BLaER1 treated with 17β-estradiol and CSF1 and Interleukin-3, amounts not matched to agents 10 nM and 100 nM (cell line): Measurements from ENCODE around the gene PLB1.

Experiments used
- H3K27ac ChIP-seq, 11 experiments: shearing (Covaris generic); formaldehyde crosslinking; 2 replicates each; pipeline ENCODE4 v1.8.1; 2022
- H3K27me3 ChIP-seq, 11 experiments: shearing (Covaris generic); formaldehyde crosslinking; 2 replicates each; pipeline ENCODE4 v1.8.1; 2022
- H3K36me3 ChIP-seq, 11 experiments: shearing (Covaris generic); formaldehyde crosslinking; 2 replicates each; pipeline ENCODE4 v1.8.1; 2022
- H3K4me1 ChIP-seq, 10 experiments: shearing (Covaris generic); formaldehyde crosslinking; 2 replicates each; pipeline ENCODE4 v1.8.1; 2022
- H3K4me2 ChIP-seq, 11 experiments: shearing (Covaris generic); formaldehyde crosslinking; 2 replicates each; pipeline ENCODE4 v1.8.1; 2022
- H3K4me3 ChIP-seq, 10 experiments: shearing (Covaris generic); formaldehyde crosslinking; 2 replicates each; pipeline ENCODE4 v1.8.1; 2022
- H3K9ac ChIP-seq, 11 experiments: shearing (Covaris generic); formaldehyde crosslinking; 2 replicates each; pipeline ENCODE4 v1.8.1; 2022
- H3K9me3 ChIP-seq, 11 experiments: shearing (Covaris generic); formaldehyde crosslinking; replicated peaks in 1 of 11; 2 replicates each; pipeline ENCODE4 v1.8.1; 2022
- H4K20me1 ChIP-seq, 11 experiments: shearing (Covaris generic); formaldehyde crosslinking; 2 replicates each; pipeline ENCODE4 v1.8.1; 2022
- Cebpa-rat ChIP-seq, 11 experiments: shearing (Covaris generic); IDR thresholded peaks; 2 replicates each; pipeline ENCODE4 v1.8.1; 2022

The PLB1 gene

DNA sequence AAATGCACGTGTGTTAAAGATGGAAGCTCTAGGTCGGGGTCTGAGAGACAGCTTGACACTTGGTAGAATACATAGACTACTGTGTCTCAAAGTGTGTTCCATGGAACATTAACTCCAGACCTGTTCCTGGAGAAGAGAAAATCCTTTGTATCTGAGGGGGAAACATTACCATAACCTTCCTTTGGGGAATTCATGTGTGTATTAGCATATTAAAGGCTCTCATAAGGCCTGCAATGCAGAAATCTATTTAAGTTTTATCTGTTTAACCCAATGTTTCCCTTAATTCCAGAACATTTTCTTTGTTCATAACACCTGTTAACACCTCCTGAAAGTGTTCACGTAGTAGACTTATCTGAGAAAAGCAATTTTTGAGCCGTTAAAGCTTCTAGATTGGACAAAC is 99.5 kb downstream of the PLB1 start:
- H3K4me1 ChIP-seq = peaks cover 6 to 45% (median 15%) of the 10 kb centered on the region in 10 experiments; a peak in 19 of 20 replicates
- no peaks in the 10 kb centered on the region for H4K20me1 ChIP-seq
- H3K27ac ChIP-seq = peak overlapping the region in 1 of 11 experiments; percentile 41; a peak in 1 of 22 replicates
- no peak overlapping the region for H3K9ac ChIP-seq
- H3K4me2 ChIP-seq = peak overlapping the region in 3 of 11 experiments; percentile 61 to 79 (median 69); a peak in 5 of 22 replicates
- no peak for TF ChIP-seq Cebpa-rat (IDR thresholded peaks at IDR 0.05)
- no peaks in the 10 kb centered on the region for H3K9me3 ChIP-seq
- no peaks in the 10 kb centered on the region for H3K27me3 ChIP-seq
- H3K4me3 ChIP-seq = no peak overlapping the region
- H3K36me3 ChIP-seq = no peaks in the 10 kb centered on the region

GRCh38 chr2:28598484-28598883 is 102.6 kb downstream of the PLB1 start:
- Histone ChIP-seq H3K4me1 (peaks cover 10 to 68% (median 39%) of the 10 kb centered on the region in 10 experiments), H3K4me2 (peak overlapping the region in 2 of 11 experiments; percentile 95 to 98; a peak in 2 of 22 replicates), H3K4me3 (no peak overlapping the region), H3K27me3 (no peaks in the 10 kb centered on the region), H3K36me3 (no peaks in the 10 kb centered on the region), H4K20me1 (no peaks in the 10 kb centered on the region), H3K9ac (no peak overlapping the region), H3K9me3 (0 out of 22 replicates have a peak, but pooled peaks cover 0 to 4% (median 0%) of the 10 kb centered on the region in 11 experiments), H3K27ac (peak overlapping the region in 2 of 11 experiments; percentile 76 to 88; a peak in 2 of 22 replicates)
- no peak for TF ChIP-seq Cebpa-rat (IDR thresholded peaks at IDR 0.05)

DNA sequence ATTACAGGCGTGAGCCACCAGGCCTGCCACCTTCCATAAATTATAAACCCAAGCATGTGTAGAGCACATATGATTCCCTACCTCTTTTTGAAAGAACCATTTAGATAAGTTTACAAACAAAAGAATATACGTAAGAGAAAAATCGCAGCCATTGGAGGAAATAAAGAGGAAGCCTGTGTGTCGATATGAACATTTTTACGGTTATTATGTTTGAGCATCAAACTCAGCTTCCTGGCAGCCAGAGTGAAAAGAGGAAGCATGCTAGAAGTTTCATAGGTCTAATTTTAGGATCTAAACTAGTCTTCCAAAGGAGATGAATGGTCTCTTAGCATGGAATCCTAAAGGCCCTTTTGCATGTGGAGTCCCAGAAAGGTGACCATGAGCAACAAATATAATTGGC is 104.3 kb downstream of the PLB1 start:
- TF ChIP-seq Cebpa-rat (IDR thresholded peaks at IDR 0.05) = no peak

DNA sequence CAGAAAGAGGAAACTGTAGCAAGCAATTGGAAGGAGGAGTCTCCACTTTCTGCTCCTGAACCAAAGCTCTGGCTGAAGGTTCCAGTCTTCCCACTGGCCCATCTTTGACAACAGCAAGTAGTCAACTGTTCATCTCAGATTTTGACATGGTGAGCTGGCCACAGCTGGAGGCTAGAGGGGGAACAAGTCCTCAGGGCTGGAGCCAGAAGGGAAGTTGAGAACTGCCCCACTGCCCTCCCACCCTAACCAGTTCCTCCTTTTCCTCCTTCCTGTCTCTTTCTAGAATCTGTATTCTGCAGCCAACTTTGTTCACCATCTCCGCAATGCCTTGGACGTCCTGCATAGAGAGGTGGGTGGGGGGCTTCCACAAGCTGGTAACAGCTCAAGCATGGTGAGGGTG is 105.8 kb downstream of the PLB1 start:
- Histone ChIP-seq H3K9ac (peak overlapping the region in 4 of 11 experiments; percentile 7 to 67 (median 54); a peak in 3 of 22 replicates), H3K27me3 (no peaks in the 10 kb centered on the region), H3K27ac (peak overlapping the region in 6 of 11 experiments; percentile 6 to 88 (median 69); a peak in 10 of 22 replicates), H3K36me3 (no peaks in the 10 kb centered on the region), H3K4me3 (peak overlapping the region in 4 of 10 experiments; percentile 32 to 50 (median 44); a peak in 6 of 20 replicates), H3K4me1 (peaks cover 0 to 63% (median 32%) of the 10 kb centered on the region in 10 experiments; a peak in 16 of 20 replicates), H3K9me3 (0 out of 22 replicates have a peak, but pooled peaks cover 0 to 4% (median 0%) of the 10 kb centered on the region in 11 experiments), H4K20me1 (no peaks in the 10 kb centered on the region), H3K4me2 (peak overlapping the region in 9 of 11 experiments; percentile 2 to 98 (median 71); a peak in 15 of 22 replicates)
- no peak for TF ChIP-seq Cebpa-rat (IDR thresholded peaks at IDR 0.05)

More for the DNA sequence above, 104.3 kb downstream of the PLB1 start:
- H3K4me3 ChIP-seq = no peak overlapping the region
- no peaks in the 10 kb centered on the region for H3K36me3 ChIP-seq
- peak overlapping the region in 6 of 11 experiments; percentile 24 to 88 (median 69); a peak in 10 of 22 replicates for H3K27ac ChIP-seq
- peaks cover 0 to 63% (median 32%) of the 10 kb centered on the region in 10 experiments; a peak in 16 of 20 replicates for H3K4me1 ChIP-seq
- 0 out of 22 replicates have a peak, but pooled peaks cover 0 to 4% (median 0%) of the 10 kb centered on the region in 11 experiments for H3K9me3 ChIP-seq
- H3K4me2 ChIP-seq = peak overlapping the region in 6 of 11 experiments; percentile 63 to 98 (median 86); a peak in 11 of 22 replicates
- no peaks in the 10 kb centered on the region for H4K20me1 ChIP-seq
- no peaks in the 10 kb centered on the region for H3K27me3 ChIP-seq
- H3K9ac ChIP-seq = peak overlapping the region in 3 of 11 experiments; percentile 45 to 72 (median 59); a peak in 6 of 22 replicates

DNA sequence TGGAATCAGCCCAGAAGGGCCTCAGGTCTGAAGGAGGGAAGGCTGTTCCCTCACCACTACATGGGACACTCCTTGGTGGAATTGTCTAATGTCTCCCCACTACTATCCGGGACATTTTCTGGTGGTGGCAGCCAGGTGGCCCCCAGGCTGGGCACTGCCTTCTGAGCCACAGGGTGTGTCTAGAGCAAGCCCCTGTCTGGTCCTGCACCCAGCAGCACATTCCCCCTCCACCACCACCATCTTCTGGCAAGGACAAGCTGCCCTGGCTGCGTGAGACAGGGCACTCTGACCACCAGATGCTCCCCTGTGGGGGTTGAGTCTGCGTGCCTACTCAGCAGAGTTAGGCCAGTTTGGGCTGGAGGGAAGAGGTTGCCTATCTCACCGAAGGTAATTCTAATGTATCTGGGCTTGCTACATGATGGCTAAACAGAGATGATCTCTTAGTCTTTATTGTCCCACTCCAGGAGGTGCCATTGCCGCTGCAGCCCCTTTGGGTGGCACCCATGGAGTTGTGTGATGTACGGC is 106.3 kb downstream of the PLB1 start:
- peak overlapping the region in 4 of 11 experiments; percentile 49 to 88 (median 80); a peak in 8 of 22 replicates for H3K27ac ChIP-seq
- 0 out of 22 replicates have a peak, but pooled peaks cover 0 to 4% (median 0%) of the 10 kb centered on the region in 11 experiments for H3K9me3 ChIP-seq
- H3K4me3 ChIP-seq = peak overlapping the region in 3 of 10 experiments; percentile 44 to 50 (median 45); a peak in 6 of 20 replicates
- H3K4me1 ChIP-seq = peaks cover 0 to 69% (median 32%) of the 10 kb centered on the region in 10 experiments; a peak in 16 of 20 replicates
- TF ChIP-seq Cebpa-rat (IDR thresholded peaks at IDR 0.05) = no peak
- peak overlapping the region in 3 of 11 experiments; percentile 45 to 63 (median 62); a peak in 3 of 22 replicates for H3K9ac ChIP-seq
- peak overlapping the region in 8 of 11 experiments; percentile 35 to 98 (median 76); a peak in 14 of 22 replicates for H3K4me2 ChIP-seq
- H3K36me3 ChIP-seq = no peaks in the 10 kb centered on the region
- H4K20me1 ChIP-seq = no peaks in the 10 kb centered on the region
- H3K27me3 ChIP-seq = no peaks in the 10 kb centered on the region

GRCh38 chr2:28602751-28603639 is 107.1 kb downstream of the PLB1 start:
- no peak for TF ChIP-seq Cebpa-rat (IDR thresholded peaks at IDR 0.05)
- H3K27ac ChIP-seq = peak overlapping the region in 4 of 11 experiments; percentile 31 to 88 (median 80); a peak in 6 of 22 replicates
- no peaks in the 10 kb centered on the region for H3K36me3 ChIP-seq
- 0 out of 22 replicates have a peak, but pooled peaks cover 0 to 4% (median 0%) of the 10 kb centered on the region in 11 experiments for H3K9me3 ChIP-seq
- H3K4me3 ChIP-seq = peak overlapping the region in 3 of 10 experiments; percentile 44 to 50 (median 45); a peak in 4 of 20 replicates
- H3K9ac ChIP-seq = peak overlapping the region in 3 of 11 experiments; percentile 6 to 33 (median 20); a peak in 2 of 22 replicates
- no peaks in the 10 kb centered on the region for H3K27me3 ChIP-seq
- H3K4me1 ChIP-seq = peaks cover 0 to 74% (median 32%) of the 10 kb centered on the region in 10 experiments; a peak in 16 of 20 replicates
- peak overlapping the region in 6 of 11 experiments; percentile 18 to 98 (median 86); a peak in 10 of 22 replicates for H3K4me2 ChIP-seq
- H4K20me1 ChIP-seq = no peaks in the 10 kb centered on the region

- Histone ChIP-seq H4K20me1 (no peaks in the 10 kb centered on the region), H3K4me2 (peak overlapping the region in 4 of 11 experiments; percentile 80 to 98 (median 94); a peak in 7 of 22 replicates), H3K4me1 (peaks cover 0 to 70% (median 32%) of the 10 kb centered on the region in 10 experiments; a peak in 16 of 20 replicates), H3K4me3 (no peak overlapping the region), H3K9ac (peak overlapping the region in 2 of 11 experiments; percentile 18 to 33; a peak in 2 of 22 replicates), H3K27ac (peak overlapping the region in 4 of 11 experiments; percentile 31 to 88 (median 80); a peak in 5 of 22 replicates), H3K27me3 (no peaks in the 10 kb centered on the region), H3K9me3 (0 out of 22 replicates have a peak, but pooled peaks cover 0 to 4% (median 0%) of the 10 kb centered on the region in 11 experiments), H3K36me3 (no peaks in the 10 kb centered on the region)
- TF ChIP-seq Cebpa-rat (IDR thresholded peaks at IDR 0.05) = no peak
Measured at GRCh38 chr2:28603821-28604220, 108.0 kb downstream of the PLB1 start.

GRCh38 chr2:28604284-28604843 is 108.5 kb downstream of the PLB1 start:
- H3K4me1 ChIP-seq = peaks cover 0 to 64% (median 32%) of the 10 kb centered on the region in 10 experiments; a peak in 16 of 20 replicates
- no peaks in the 10 kb centered on the region for H4K20me1 ChIP-seq
- H3K4me3 ChIP-seq = no peak overlapping the region
- H3K4me2 ChIP-seq = peak overlapping the region in 3 of 11 experiments; percentile 93 to 98 (median 95); a peak in 5 of 22 replicates
- no peak for TF ChIP-seq Cebpa-rat (IDR thresholded peaks at IDR 0.05)
- peak overlapping the region in 1 of 11 experiments; percentile 33; a peak in 1 of 22 replicates for H3K9ac ChIP-seq
- no peaks in the 10 kb centered on the region for H3K27me3 ChIP-seq
- peak overlapping the region in 3 of 11 experiments; percentile 76 to 88 (median 85); a peak in 4 of 22 replicates for H3K27ac ChIP-seq
- H3K9me3 ChIP-seq = 0 out of 22 replicates have a peak, but pooled peaks cover 0 to 4% (median 0%) of the 10 kb centered on the region in 11 experiments
- H3K36me3 ChIP-seq = no peaks in the 10 kb centered on the region
